Mucosa of rectum (tissue), 2 donors: Measurements from ENCODE around the gene IL17RA.

ENCODE experiments used
- H3K27ac ChIP-seq, 2 donors: one replicate each; pipeline ENCODE4 v1.7.0; 2013; ENCODE audit warnings: inconsistent platforms in 2 of 2, low read depth in 2 of 2, low read length in 2 of 2
- H3K27me3 ChIP-seq, 2 donors: one replicate each; pipeline ENCODE4 v1.7.0; 2013; ENCODE audit warnings: low read length in 2 of 2; ENCODE audit not compliant: control insufficient read depth in 2 of 2, insufficient read depth in 2 of 2
- H3K36me3 ChIP-seq, 2 donors: one replicate each; pipeline ENCODE4 v1.7.0; 2013; ENCODE audit warnings: low read length in 2 of 2; ENCODE audit not compliant: control insufficient read depth in 2 of 2, insufficient read depth in 2 of 2
- H3K4me1 ChIP-seq, 2 donors: one replicate each; pipeline ENCODE4 v1.7.0; 2013; ENCODE audit warnings: low read length in 2 of 2, mild to moderate bottlenecking in 1 of 2; ENCODE audit not compliant: control insufficient read depth in 2 of 2, insufficient read depth in 2 of 2
- H3K4me3 ChIP-seq, 2 donors: one replicate each; pipeline ENCODE4 v1.7.0; 2013; ENCODE audit warnings: low read length in 2 of 2
- H3K9ac ChIP-seq, 2 donors: one replicate each; pipeline ENCODE4 v1.7.0; 2013; ENCODE audit warnings: low read length in 2 of 2, low read depth in 1 of 2, mild to moderate bottlenecking in 1 of 2
- H3K9me3 ChIP-seq, 2 donors: one replicate each; pipeline ENCODE4 v1.7.0; 2013; ENCODE audit warnings: low read length in 2 of 2; ENCODE audit not compliant: control insufficient read depth in 2 of 2
- donor health status: healthy.
- donor health status: Normal muscosa, but diverticular disease.

The IL17RA gene

DNA sequence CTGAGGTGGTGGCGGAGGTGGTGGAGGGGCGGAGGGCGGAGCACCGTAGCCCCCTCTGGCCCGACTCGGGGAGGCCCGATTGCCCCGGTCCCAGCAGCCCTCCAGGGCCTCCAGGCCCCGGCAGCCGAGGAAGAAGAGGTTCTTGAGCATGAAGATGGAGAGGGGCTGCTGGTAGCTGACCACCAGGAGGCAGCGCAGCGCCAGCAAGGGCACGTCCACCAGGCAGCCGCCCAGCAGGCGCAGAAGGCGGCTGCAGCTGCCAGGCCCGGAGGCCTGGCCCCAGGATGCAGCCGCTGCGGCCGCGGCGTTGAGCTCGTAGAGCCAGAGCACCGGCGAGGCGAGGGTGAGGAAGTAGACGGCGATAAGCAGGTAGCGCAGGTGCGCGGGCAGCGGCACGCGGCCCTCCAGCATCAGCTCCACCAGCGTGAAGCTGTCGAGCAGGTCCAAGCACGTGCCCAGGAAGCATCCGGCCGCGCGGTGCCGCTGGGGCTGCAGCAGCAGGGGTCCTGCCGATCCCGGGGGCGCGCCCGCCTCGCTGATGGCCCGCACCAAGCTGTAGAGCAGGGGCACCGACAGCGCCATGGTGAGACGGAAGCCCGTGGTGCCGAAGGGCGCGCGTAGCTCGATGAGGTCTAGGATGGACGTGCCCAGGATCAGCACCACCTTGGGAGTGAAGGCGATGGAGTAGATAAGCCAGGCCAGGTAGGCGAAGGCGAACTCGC is 34.8 kb downstream of the IL17RA start:
- Histone ChIP-seq H3K9me3 (no peaks in the 10 kb centered on the region), H3K27ac (no peak overlapping the region), H3K4me3 (no peak overlapping the region)

DNA sequence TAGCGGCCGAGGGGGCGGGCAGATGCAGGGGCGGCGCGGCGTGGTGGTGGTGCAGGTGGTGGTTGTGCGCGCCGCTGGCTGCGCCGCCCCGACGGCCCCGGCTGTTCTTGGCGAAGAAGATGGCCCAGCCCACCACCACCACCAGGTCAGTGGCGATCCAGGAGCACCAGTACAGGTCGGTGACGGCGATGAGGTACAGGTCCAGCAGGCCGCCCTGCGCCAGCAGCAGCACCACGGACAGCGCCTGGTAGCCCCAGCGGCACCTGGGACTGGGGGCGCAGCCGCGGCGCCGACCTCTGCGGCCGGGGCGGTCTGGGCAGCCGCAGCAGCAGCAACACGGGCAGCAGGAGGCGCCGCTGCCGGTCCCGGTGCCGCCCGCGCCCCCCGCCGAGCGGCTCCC is 35.5 kb downstream of the IL17RA start:
- Histone ChIP-seq H3K4me3 (no peak overlapping the region), H3K4me1 (peaks cover 6 to 9% of the 10 kb centered on the region in 2 donors), H3K9ac (no peak overlapping the region), H3K9me3 (no peaks in the 10 kb centered on the region), H3K27ac (no peak overlapping the region), H3K36me3 (no peaks in the 10 kb centered on the region), H3K27me3 (peaks cover 11 to 21% of the 10 kb centered on the region in 2 donors)

More for the DNA sequence above, 34.8 kb downstream of the IL17RA start:
- no peaks in the 10 kb centered on the region for H3K36me3 ChIP-seq
- peaks cover 6 to 9% of the 10 kb centered on the region in 2 donors for H3K4me1 ChIP-seq
- peaks cover 11 to 21% of the 10 kb centered on the region in 2 donors for H3K27me3 ChIP-seq
- H3K9ac ChIP-seq = no peak overlapping the region

DNA sequence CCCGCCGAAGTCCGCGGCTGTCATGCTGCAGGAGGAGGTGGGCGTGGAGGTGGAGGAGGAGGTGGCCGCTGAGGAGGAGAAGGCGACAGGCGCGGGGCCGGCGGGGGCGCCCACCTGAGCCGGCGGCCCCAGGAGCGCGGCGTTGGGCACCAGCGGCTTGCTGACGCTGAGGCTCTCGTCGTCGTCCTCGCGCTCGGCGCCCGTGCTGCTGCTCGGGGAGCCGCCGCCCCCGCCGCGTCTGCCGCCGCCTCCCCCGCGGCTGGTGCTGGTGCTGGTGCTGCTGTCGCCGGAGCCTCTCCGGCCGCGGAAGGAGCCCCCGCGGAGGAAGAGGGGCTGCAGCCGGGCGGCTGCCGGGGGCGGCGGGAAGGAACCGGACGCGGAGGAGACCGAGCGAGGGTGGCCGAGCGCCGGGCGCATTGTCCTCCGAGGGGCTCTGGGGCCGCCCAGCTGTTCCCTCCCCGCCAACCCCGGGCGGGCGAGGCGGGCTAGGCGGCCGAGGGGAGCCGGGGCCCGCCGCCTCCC is 36.0 kb downstream of the IL17RA start:
- peaks cover 11 to 21% of the 10 kb centered on the region in 2 donors for H3K27me3 ChIP-seq
- H3K4me3 ChIP-seq = peak overlapping the region in 1 of 2 donors; percentile 28
- H3K4me1 ChIP-seq = peaks cover 6 to 9% of the 10 kb centered on the region in 2 donors
- no peaks in the 10 kb centered on the region for H3K36me3 ChIP-seq
- no peak overlapping the region for H3K9ac ChIP-seq
- H3K9me3 ChIP-seq = no peaks in the 10 kb centered on the region
- H3K27ac ChIP-seq = no peak overlapping the region

DNA sequence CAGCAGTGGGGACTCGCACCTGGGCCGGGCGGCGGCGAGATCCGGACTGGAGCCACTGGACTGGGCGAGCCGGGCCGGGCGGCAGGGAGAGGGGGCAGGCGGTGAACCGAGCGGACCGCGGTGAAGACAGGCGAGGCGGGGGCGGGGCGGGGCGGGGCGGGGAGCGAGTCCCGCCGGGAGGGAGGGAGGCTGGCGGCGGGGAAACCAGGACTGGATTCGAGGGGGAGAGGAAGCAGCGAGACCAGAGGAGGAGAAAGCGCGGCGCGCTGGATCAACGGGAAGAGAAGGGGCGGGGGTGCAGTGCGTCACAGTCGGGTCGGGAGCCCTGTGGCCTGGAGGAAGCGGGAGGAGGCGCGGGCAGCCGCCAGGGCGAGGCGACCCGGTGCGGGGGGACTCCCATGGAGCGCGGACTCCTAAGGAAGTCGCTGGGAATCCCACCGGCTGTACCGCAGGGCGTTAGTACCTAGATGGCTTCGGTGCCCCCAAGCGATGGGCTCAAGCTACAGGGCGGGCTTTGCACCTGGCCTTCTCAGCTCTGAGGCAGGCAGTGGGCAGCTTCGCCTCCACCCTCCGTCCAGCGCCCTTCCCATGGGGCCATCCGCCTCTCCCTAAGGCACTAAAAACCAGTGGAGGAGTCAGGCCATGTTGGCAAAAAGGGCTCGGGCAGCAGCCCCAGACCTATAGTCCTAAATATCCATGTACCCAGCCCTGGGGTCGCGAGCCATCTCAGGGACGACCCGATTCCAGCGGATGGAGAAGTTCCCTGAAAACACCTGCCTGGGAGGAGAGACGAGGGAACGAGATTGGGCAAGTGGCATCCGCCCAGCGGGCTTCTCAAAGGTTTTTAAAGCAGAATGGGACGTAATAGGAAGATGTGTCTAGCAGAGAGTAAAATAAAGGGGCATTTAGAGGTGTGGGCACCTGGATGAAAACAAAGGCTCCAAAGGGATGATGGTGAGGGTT is 36.7 kb downstream of the IL17RA start, which contains the start of gene TMEM121B:
TMEM121B (minus strand) TSS at position 128 of the 963 bp plus-strand sequence. CDS start 233 bp downstream, outside the sequence.
- no peaks in the 10 kb centered on the region for H3K36me3 ChIP-seq
- peaks cover 6 to 9% of the 10 kb centered on the region in 2 donors for H3K4me1 ChIP-seq
- H3K9ac ChIP-seq = no peak within 1 kb of the TSS
- peak within 1 kb of the TSS; percentile 37 to 48 for H3K4me3 ChIP-seq
- no peak within 1 kb of the TSS for H3K27ac ChIP-seq
- H3K9me3 ChIP-seq = no peaks in the 10 kb centered on the region
- peaks cover 11 to 21% of the 10 kb centered on the region in 2 donors for H3K27me3 ChIP-seq

DNA sequence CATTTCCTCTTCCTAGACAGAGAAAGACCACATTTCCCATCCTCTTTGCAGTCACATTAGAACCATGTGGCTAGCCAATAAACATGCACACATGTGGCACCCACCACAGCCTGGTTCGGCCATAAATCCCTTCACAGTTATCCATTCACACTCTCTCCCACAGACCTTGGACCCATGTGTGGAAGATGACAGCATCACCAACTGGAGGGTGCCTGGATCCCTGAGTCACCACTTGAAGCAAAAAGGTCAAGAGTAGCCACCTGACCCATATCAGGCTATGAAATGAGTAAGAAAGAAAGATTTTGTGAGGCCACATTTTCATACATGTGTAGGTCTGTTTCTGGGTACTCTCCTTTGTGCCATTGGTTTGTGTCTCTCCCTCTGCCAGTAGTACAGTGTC is 45.4 kb downstream of the IL17RA start:
- Histone ChIP-seq H3K27ac (no peak overlapping the region), H3K9ac (no peak overlapping the region), H3K4me1 (no peaks in the 10 kb centered on the region), H3K9me3 (no peaks in the 10 kb centered on the region), H3K4me3 (no peak overlapping the region), H3K27me3 (no peaks in the 10 kb centered on the region), H3K36me3 (no peaks in the 10 kb centered on the region)

DNA sequence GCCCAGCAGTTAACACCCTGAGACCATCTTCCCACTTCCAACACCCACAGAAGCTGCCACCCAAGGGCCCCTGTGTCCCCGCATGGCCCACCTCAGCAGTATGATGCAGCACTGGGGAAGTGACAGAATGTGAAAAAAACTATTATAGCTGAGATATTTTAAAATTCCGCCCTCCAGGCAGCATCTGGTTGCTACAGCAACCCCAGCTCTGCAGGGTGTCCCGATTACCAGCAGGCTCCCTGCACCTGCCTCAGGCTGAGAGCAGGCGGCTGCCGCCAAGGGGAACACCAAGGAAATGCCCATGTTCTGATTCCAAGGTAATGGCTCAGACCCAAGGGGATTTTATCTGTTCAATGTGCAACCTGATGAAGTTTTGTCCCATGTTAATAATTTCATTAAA is 46.9 kb downstream of the IL17RA start:
- H3K4me1 ChIP-seq = no peaks in the 10 kb centered on the region
- H3K9me3 ChIP-seq = no peaks in the 10 kb centered on the region
- H3K9ac ChIP-seq = no peak overlapping the region
- no peaks in the 10 kb centered on the region for H3K27me3 ChIP-seq
- H3K27ac ChIP-seq = no peak overlapping the region
- no peak overlapping the region for H3K4me3 ChIP-seq
- H3K36me3 ChIP-seq = no peaks in the 10 kb centered on the region

DNA sequence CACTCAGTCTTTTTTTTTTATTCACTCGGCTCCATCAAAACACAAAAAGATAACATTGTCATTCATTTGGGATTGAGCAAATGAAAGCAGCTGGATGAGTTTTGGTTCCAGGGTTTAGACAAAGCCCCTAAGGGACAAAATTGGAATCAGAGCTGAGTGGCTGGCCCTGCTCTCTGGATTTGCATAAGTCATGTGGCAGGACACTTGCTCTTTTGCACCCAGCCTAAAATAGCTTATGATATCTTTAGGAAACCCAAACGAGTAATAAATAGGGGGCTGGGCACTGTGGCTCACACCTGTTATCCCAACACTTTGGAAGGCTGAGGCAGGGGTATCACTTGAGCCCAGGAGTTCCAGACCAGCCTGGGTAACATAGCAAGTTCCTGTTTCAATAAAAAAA is 47.3 kb downstream of the IL17RA start:
- Histone ChIP-seq H3K27me3 (no peaks in the 10 kb centered on the region), H3K27ac (no peak overlapping the region), H3K36me3 (peaks cover 0 to 2% of the 10 kb centered on the region in 2 donors), H3K9me3 (no peaks in the 10 kb centered on the region), H3K4me3 (no peak overlapping the region), H3K4me1 (no peaks in the 10 kb centered on the region), H3K9ac (no peak overlapping the region)

DNA sequence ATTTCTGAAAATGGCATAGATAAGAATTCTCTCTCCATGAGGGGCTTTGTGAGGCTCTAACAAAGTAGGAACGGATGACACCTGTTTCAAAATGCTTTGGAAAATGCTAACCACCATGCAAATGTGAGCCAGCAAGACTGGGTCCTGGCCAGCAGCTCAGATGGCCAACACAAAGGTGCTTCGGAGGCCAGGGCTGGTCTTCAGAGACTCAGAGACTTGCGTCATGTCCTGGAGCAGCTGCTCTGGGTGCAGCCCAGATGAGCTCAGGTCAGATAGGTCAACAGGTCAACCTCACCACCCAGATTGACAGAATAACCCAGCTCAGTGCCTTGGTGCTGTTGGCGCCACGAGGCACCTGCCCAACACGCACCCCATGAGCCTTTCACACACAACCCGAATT is 48.3 kb downstream of the IL17RA start:
- H3K27me3 ChIP-seq = no peaks in the 10 kb centered on the region
- H3K27ac ChIP-seq = no peak overlapping the region
- no peaks in the 10 kb centered on the region for H3K9me3 ChIP-seq
- no peak overlapping the region for H3K4me3 ChIP-seq
- no peaks in the 10 kb centered on the region for H3K4me1 ChIP-seq
- H3K9ac ChIP-seq = no peak overlapping the region
- peaks cover 7 to 8% of the 10 kb centered on the region in 2 donors for H3K36me3 ChIP-seq

DNA sequence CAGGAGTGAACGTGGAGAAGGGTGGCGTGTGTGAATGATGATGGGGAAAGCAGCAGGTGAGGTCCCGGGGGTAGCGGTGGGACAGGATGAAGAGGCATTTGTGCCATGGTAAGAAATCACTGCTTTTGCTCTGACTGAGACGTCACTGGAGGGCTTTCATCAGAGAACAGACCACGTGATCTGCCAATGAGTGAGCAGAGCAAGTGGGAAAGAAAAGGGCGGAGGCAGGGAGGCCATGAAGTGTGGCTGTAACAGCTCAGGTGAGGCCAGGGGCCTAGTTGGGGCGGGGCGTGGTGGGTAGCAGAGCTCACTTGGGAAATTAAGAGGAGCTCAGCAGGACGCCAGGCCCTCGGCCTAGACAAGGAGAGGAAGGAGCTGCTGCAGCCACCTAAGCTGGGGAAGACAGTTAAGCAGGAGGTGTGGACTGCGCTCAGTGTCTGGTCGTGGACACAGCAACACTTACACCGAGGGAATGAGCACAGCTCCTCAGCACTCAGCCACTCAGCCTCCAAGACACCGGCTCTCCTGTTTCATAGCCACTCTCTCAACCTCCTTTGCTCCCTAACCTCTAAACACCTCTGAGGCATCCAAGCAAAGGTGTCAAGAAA is 50.5 kb downstream of the IL17RA start:
- H3K4me1 ChIP-seq = no peaks in the 10 kb centered on the region
- peaks cover 12 to 18% of the 10 kb centered on the region in 2 donors for H3K36me3 ChIP-seq
- no peak overlapping the region for H3K9ac ChIP-seq
- no peaks in the 10 kb centered on the region for H3K9me3 ChIP-seq
- H3K27me3 ChIP-seq = no peaks in the 10 kb centered on the region
- no peak overlapping the region for H3K27ac ChIP-seq
- H3K4me3 ChIP-seq = no peak overlapping the region
